ENCODE measurements around the gene DDX5. TPM values are rescaled to one million over a fixed set of nuclear protein-coding genes. Genes with fewer than 3 reads are reported as not detected.

The DDX5 gene
- total RNA-seq, 3 donors from 2014 or later (not counting 1 experiment from before 2014, with no cell fraction given) = 2,956 to 3,334 (median 3,276) TPM

DNA sequence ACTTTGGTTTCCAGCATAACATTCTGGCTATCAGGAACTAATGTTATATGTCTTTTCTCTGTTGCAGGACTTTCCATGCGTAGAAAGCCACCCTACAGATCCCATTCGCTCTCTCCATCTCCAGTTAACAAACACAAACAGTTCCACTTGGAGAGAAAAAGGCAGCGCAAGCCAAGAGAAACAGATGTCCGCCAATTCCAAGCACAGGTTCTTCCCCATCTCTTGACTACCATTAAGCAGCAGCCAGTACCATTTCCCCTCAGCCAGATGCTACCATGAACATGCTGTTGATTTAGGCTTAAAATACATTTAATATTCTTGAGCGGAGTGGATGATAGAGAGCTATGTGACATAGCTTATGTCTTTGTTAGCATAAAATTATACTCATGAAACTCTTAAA lies 23.1 kb upstream of the DDX5 start:
- DNase-seq (no peak), ATAC-seq (no peak)
- 98% methylated on average over 4 of the region's 5 CpGs for WGBS (ENCODE audit: insufficient coverage)
- H3K4me3 ChIP-seq (ENCODE audit: low read length) = no peak overlapping the region
- H3K9me3 ChIP-seq (ENCODE audit: control insufficient read depth, insufficient read depth, low read length) = no peaks in the 10 kb centered on the region
- no peaks in the 10 kb centered on the region for H3K27me3 Mint-ChIP-seq (ENCODE audit: low read depth in 2 of 2)
- H3K4me3 Mint-ChIP-seq = no peak overlapping the region
- no peak overlapping the region for H3K27ac ChIP-seq (ENCODE audit: low read length)
- H3K36me3 Mint-ChIP-seq = peaks cover 50% of the 10 kb centered on the region
- no peaks in the 10 kb centered on the region for H3K27me3 ChIP-seq (ENCODE audit: control insufficient read depth, insufficient read depth, low read length)
- H3K9me3 Mint-ChIP-seq = no peaks in the 10 kb centered on the region
- no peaks in the 10 kb centered on the region for H3K4me1 Mint-ChIP-seq
- intact Hi-C loops (cut with micrococcal nuclease) = no loop called here
- no peaks in the 10 kb centered on the region for H3K4me1 ChIP-seq (ENCODE audit: control insufficient read depth, insufficient read depth, low read length)
- peaks cover 83% of the 10 kb centered on the region for H3K36me3 ChIP-seq (ENCODE audit: control insufficient read depth, insufficient read depth, low read length)
- peak overlapping the region in 1 of 2 donors; percentile 10 for H3K27ac Mint-ChIP-seq
- TF ChIP-seq, protein P1, sequence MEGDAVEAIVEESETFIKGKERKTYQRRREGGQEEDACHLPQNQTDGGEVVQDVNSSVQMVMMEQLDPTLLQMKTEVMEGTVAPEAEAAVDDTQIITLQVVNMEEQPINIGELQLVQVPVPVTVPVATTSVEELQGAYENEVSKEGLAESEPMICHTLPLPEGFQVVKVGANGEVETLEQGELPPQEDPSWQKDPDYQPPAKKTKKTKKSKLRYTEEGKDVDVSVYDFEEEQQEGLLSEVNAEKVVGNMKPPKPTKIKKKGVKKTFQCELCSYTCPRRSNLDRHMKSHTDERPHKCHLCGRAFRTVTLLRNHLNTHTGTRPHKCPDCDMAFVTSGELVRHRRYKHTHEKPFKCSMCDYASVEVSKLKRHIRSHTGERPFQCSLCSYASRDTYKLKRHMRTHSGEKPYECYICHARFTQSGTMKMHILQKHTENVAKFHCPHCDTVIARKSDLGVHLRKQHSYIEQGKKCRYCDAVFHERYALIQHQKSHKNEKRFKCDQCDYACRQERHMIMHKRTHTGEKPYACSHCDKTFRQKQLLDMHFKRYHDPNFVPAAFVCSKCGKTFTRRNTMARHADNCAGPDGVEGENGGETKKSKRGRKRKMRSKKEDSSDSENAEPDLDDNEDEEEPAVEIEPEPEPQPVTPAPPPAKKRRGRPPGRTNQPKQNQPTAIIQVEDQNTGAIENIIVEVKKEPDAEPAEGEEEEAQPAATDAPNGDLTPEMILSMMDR (IDR thresholded peaks at IDR 0.05) = no peak

DNA sequence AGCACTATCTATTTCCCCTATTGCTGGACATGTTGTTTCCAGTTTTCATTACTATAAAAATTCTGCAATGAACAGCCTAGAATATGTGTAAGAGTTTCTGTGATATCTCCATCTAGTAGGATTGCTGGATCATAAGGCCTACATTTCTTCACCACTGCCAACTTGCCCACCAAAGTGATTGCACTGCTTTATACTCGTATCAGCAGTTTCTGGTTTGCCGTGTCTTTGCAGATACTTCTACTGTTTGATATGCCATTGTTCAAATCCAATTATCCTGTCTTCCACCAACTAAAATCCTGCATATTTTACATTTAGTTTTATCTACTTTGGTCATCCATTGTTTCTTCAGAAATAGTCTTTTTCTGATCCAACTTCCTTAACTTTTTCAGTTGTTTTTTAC lies 21.8 kb upstream of the DDX5 start:
- WGBS (ENCODE audit: insufficient coverage) = 94% methylated on average over 2 of the region's 2 CpGs
- DNase-seq (no peak), ATAC-seq (no peak)
- Mint-ChIP-seq H3K36me3 (peaks cover 50% of the 10 kb centered on the region), H3K27ac (no peak overlapping the region), H3K27me3 (ENCODE audit: low read depth in 2 of 2) (no peaks in the 10 kb centered on the region), H3K9me3 (no peaks in the 10 kb centered on the region), H3K4me1 (peaks cover 0 to 5% of the 10 kb centered on the region in 2 donors), H3K4me3 (no peak overlapping the region)
- H3K9me3 ChIP-seq (ENCODE audit: control insufficient read depth, insufficient read depth, low read length) = no peaks in the 10 kb centered on the region
- no peak overlapping the region for H3K4me3 ChIP-seq (ENCODE audit: low read length)
- no peaks in the 10 kb centered on the region for H3K4me1 ChIP-seq (ENCODE audit: control insufficient read depth, insufficient read depth, low read length)
- no peaks in the 10 kb centered on the region for H3K27me3 ChIP-seq (ENCODE audit: control insufficient read depth, insufficient read depth, low read length)
- H3K27ac ChIP-seq (ENCODE audit: low read length) = no peak overlapping the region
- intact Hi-C loops (cut with micrococcal nuclease) = no loop called here
- TF ChIP-seq, protein P1 (IDR thresholded peaks at IDR 0.05) = no peak
- H3K36me3 ChIP-seq (ENCODE audit: control insufficient read depth, insufficient read depth, low read length) = peaks cover 84% of the 10 kb centered on the region

DNA sequence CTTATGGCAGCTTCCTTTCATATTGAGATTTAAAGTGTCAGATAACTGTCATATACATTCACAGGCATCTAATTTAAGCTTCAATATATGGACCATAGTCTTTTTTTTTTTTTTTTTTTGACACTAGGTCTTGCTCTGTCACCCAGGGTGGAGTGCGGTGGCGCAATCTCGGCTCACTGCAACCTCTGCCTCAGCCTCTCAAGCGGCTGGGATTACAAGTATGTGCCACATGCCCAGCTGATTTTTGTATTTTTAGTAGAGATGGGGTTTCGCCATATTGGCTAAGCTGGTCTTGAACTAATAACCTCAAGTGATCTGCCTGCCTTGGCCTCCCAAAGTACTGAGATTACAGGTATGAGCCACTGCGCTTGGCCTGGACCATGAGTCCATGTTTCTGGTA lies 14.3 kb upstream of the DDX5 start:
- intact Hi-C loops (cut with micrococcal nuclease) = no loop called here
- Mint-ChIP-seq H3K36me3 (peaks cover 18% of the 10 kb centered on the region), H3K27me3 (ENCODE audit: low read depth in 2 of 2) (no peaks in the 10 kb centered on the region), H3K4me1 (peaks cover 6 to 8% of the 10 kb centered on the region in 2 donors), H3K27ac (no peak overlapping the region), H3K9me3 (no peaks in the 10 kb centered on the region), H3K4me3 (no peak overlapping the region)
- ATAC-seq (no peak), DNase-seq (no peak)
- Histone ChIP-seq H3K4me1 (ENCODE audit: control insufficient read depth, insufficient read depth, low read length) (no peaks in the 10 kb centered on the region), H3K9me3 (ENCODE audit: control insufficient read depth, insufficient read depth, low read length) (no peaks in the 10 kb centered on the region), H3K27ac (ENCODE audit: low read length) (no peak overlapping the region), H3K36me3 (ENCODE audit: control insufficient read depth, insufficient read depth, low read length) (peaks cover 74% of the 10 kb centered on the region), H3K27me3 (ENCODE audit: control insufficient read depth, insufficient read depth, low read length) (no peaks in the 10 kb centered on the region), H3K4me3 (ENCODE audit: low read length) (no peak overlapping the region)
- TF ChIP-seq, protein P1 (IDR thresholded peaks at IDR 0.05) = no peak
- WGBS (ENCODE audit: insufficient coverage) = 96% methylated on average over 6 of the region's 6 CpGs

DNA sequence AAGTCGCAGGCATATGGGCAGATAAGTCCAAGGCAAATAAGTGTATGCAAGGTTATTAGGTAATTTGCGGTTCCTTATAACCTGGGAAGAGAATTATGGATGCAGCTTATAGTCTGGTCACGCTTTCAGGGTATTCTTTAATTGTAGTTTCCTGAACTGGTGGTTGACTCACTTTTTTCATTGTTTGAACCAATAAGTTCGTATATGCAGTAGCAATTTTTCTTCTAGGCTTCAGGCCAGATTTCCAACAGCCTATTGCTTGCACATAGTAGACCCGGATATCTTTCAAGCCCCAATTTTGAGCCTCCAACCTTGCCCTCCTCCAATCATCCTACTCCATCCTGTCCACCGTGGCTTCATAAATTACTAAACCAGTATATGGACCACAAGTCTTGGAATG lies 13.5 kb upstream of the DDX5 start:
- H3K4me3 ChIP-seq (ENCODE audit: low read length) = no peak overlapping the region
- Mint-ChIP-seq H3K4me3 (no peak overlapping the region), H3K27me3 (ENCODE audit: low read depth in 2 of 2) (no peaks in the 10 kb centered on the region), H3K27ac (no peak overlapping the region), H3K36me3 (peaks cover 18% of the 10 kb centered on the region), H3K4me1 (peaks cover 12 to 13% of the 10 kb centered on the region in 2 donors), H3K9me3 (no peaks in the 10 kb centered on the region)
- H3K36me3 ChIP-seq (ENCODE audit: control insufficient read depth, insufficient read depth, low read length) = peaks cover 81% of the 10 kb centered on the region
- no peaks in the 10 kb centered on the region for H3K4me1 ChIP-seq (ENCODE audit: control insufficient read depth, insufficient read depth, low read length)
- ATAC-seq (no peak), DNase-seq (no peak)
- TF ChIP-seq, protein P1 (IDR thresholded peaks at IDR 0.05) = no peak
- no peaks in the 10 kb centered on the region for H3K27me3 ChIP-seq (ENCODE audit: control insufficient read depth, insufficient read depth, low read length)
- intact Hi-C loops (cut with micrococcal nuclease) = no loop called here
- H3K27ac ChIP-seq (ENCODE audit: low read length) = no peak overlapping the region
- no peaks in the 10 kb centered on the region for H3K9me3 ChIP-seq (ENCODE audit: control insufficient read depth, insufficient read depth, low read length)
- WGBS (ENCODE audit: insufficient coverage) = 94% methylated on average over 6 of the region's 6 CpGs
